ENCODE data around the gene GOLGA6B. TPM values are rescaled to one million over a fixed set of nuclear protein-coding genes. Genes with fewer than 3 reads are reported as not detected.
"Not testable (repeated sequence)": the region's sequence is repeated elsewhere in the genome, so short reads cannot be mapped to it uniquely, and the experiment has no call there.

The GOLGA6B gene
- total RNA-seq, 1 experiment from 2014 or later = not detected

- H3K36me3 ChIP-seq (ENCODE audit: insufficient read depth, low read length, poor library complexity, severe bottlenecking); intact Hi-C loops (cut with micrococcal nuclease; ENCODE audit: unreplicated experiment); H3K27me3 ChIP-seq (replicated peaks; ENCODE audit: insufficient read depth, low read depth, low read length, poor library complexity); DNase-seq (ENCODE audit: low spot score); H3K27ac ChIP-seq (ENCODE audit: low read depth, low read length, poor library complexity, severe bottlenecking); POLR2A ChIA-PET (ENCODE audit: low non-redundant PET); CTCF ChIA-PET; H3K9me3 ChIP-seq (ENCODE audit: low read depth, low read length, poor library complexity, severe bottlenecking); H3K4me1 ChIP-seq (ENCODE audit: insufficient read depth, low read length, poor library complexity, severe bottlenecking); H3K4me3 ChIP-seq (ENCODE audit: low read depth, low read length, poor library complexity, severe bottlenecking); BruUV-seq (replicated peaks): not testable (repeated sequence)
Measured at GRCh38 chr15:72656014-72656413, 1.5 kb downstream of the GOLGA6B start.

GRCh38 chr15:72661081-72661480, 6.6 kb downstream of the GOLGA6B start:
- DNase-seq (ENCODE audit: low spot score); H3K27me3 ChIP-seq (replicated peaks; ENCODE audit: insufficient read depth, low read depth, low read length, poor library complexity); POLR2A ChIA-PET (ENCODE audit: low non-redundant PET); H3K36me3 ChIP-seq (ENCODE audit: insufficient read depth, low read length, poor library complexity, severe bottlenecking); H3K27ac ChIP-seq (ENCODE audit: low read depth, low read length, poor library complexity, severe bottlenecking); CTCF ChIA-PET; H3K4me1 ChIP-seq (ENCODE audit: insufficient read depth, low read length, poor library complexity, severe bottlenecking); BruUV-seq (replicated peaks); H3K4me3 ChIP-seq (ENCODE audit: low read depth, low read length, poor library complexity, severe bottlenecking); H3K9me3 ChIP-seq (ENCODE audit: low read depth, low read length, poor library complexity, severe bottlenecking); intact Hi-C loops (cut with micrococcal nuclease; ENCODE audit: unreplicated experiment): not testable (repeated sequence)

- H3K27ac ChIP-seq (ENCODE audit: low read depth, low read length, poor library complexity, severe bottlenecking); CTCF ChIA-PET; H3K4me1 ChIP-seq (ENCODE audit: insufficient read depth, low read length, poor library complexity, severe bottlenecking); intact Hi-C loops (cut with micrococcal nuclease; ENCODE audit: unreplicated experiment); BruUV-seq (replicated peaks); H3K4me3 ChIP-seq (ENCODE audit: low read depth, low read length, poor library complexity, severe bottlenecking); H3K36me3 ChIP-seq (ENCODE audit: insufficient read depth, low read length, poor library complexity, severe bottlenecking); POLR2A ChIA-PET (ENCODE audit: low non-redundant PET); H3K27me3 ChIP-seq (replicated peaks; ENCODE audit: insufficient read depth, low read depth, low read length, poor library complexity); DNase-seq (ENCODE audit: low spot score); H3K9me3 ChIP-seq (ENCODE audit: low read depth, low read length, poor library complexity, severe bottlenecking): not testable (repeated sequence)
Measured at GRCh38 chr15:72663931-72664330, 9.4 kb downstream of the GOLGA6B start.

- POLR2A ChIA-PET (ENCODE audit: low non-redundant PET); H3K4me3 ChIP-seq (ENCODE audit: low read depth, low read length, poor library complexity, severe bottlenecking); H3K36me3 ChIP-seq (ENCODE audit: insufficient read depth, low read length, poor library complexity, severe bottlenecking); BruUV-seq (replicated peaks); H3K27me3 ChIP-seq (replicated peaks; ENCODE audit: insufficient read depth, low read depth, low read length, poor library complexity); H3K9me3 ChIP-seq (ENCODE audit: low read depth, low read length, poor library complexity, severe bottlenecking); CTCF ChIA-PET; intact Hi-C loops (cut with micrococcal nuclease; ENCODE audit: unreplicated experiment); DNase-seq (ENCODE audit: low spot score); H3K27ac ChIP-seq (ENCODE audit: low read depth, low read length, poor library complexity, severe bottlenecking); H3K4me1 ChIP-seq (ENCODE audit: insufficient read depth, low read length, poor library complexity, severe bottlenecking): not testable (repeated sequence)
Measured at GRCh38 chr15:72665706-72666105, 11.2 kb downstream of the GOLGA6B start.

GRCh38 chr15:72669803-72670202, 15.3 kb downstream of the GOLGA6B start:
- intact Hi-C loops (cut with micrococcal nuclease; ENCODE audit: unreplicated experiment); H3K27me3 ChIP-seq (replicated peaks; ENCODE audit: insufficient read depth, low read depth, low read length, poor library complexity); CTCF ChIA-PET; POLR2A ChIA-PET (ENCODE audit: low non-redundant PET); H3K36me3 ChIP-seq (ENCODE audit: insufficient read depth, low read length, poor library complexity, severe bottlenecking); H3K27ac ChIP-seq (ENCODE audit: low read depth, low read length, poor library complexity, severe bottlenecking); H3K9me3 ChIP-seq (ENCODE audit: low read depth, low read length, poor library complexity, severe bottlenecking); H3K4me3 ChIP-seq (ENCODE audit: low read depth, low read length, poor library complexity, severe bottlenecking); H3K4me1 ChIP-seq (ENCODE audit: insufficient read depth, low read length, poor library complexity, severe bottlenecking); DNase-seq (ENCODE audit: low spot score); BruUV-seq (replicated peaks): not testable (repeated sequence)

Measured in A673 (cell line).